ENCODE results near the gene SLC24A2. TPM values are rescaled to one million over a fixed set of nuclear protein-coding genes. Genes with fewer than 3 reads are reported as not detected.

The SLC24A2 gene
- total and polyA plus RNA-seq, 2 donors (not counting 1 experiment from before 2014, with no cell fraction given) = under 0.01 TPM

DNA sequence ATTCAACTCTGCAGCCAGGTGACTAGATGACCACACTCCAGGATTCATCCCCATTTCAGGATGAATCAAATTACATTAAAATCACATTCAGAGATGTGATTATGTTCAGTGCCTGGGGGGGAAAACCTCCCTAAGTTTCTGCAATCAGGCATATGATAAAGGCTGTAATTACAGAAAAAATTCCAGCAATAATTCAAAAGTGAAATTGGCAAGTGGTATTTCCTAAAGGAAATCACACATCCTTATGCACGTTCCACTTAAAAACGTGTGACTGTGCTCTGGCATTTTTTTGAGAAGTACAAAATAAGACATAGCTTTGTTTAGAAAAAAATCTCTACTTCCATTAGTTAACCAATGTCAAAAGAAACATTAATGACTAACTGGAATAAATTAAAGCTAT lies 5.3 kb downstream of the SLC24A2 start:
- no peaks in the 10 kb centered on the region for H3K79me2 ChIP-seq (ENCODE audit: control insufficient read depth, insufficient read depth, low read length)
- H3K9me3 ChIP-seq (ENCODE audit: control insufficient read depth, insufficient read depth, low read depth, low read length) = no peaks in the 10 kb centered on the region
- H4K20me1 ChIP-seq (ENCODE audit: control insufficient read depth, extremely low read depth, insufficient read depth, low read length) = no peaks in the 10 kb centered on the region
- no peak overlapping the region for H2AFZ ChIP-seq (ENCODE audit: low read length)
- no peaks in the 10 kb centered on the region for H3K4me1 ChIP-seq (ENCODE audit: control insufficient read depth, extremely low read depth, insufficient read depth, low read length)
- no peak overlapping the region for H3K27ac ChIP-seq (ENCODE audit: insufficient read depth, low read length)
- TF ChIP-seq EZH2 (IDR thresholded peaks at IDR 0.05; ENCODE audit: low read length, missing control alignments) = no peak
- TF ChIP-seq, protein P1, sequence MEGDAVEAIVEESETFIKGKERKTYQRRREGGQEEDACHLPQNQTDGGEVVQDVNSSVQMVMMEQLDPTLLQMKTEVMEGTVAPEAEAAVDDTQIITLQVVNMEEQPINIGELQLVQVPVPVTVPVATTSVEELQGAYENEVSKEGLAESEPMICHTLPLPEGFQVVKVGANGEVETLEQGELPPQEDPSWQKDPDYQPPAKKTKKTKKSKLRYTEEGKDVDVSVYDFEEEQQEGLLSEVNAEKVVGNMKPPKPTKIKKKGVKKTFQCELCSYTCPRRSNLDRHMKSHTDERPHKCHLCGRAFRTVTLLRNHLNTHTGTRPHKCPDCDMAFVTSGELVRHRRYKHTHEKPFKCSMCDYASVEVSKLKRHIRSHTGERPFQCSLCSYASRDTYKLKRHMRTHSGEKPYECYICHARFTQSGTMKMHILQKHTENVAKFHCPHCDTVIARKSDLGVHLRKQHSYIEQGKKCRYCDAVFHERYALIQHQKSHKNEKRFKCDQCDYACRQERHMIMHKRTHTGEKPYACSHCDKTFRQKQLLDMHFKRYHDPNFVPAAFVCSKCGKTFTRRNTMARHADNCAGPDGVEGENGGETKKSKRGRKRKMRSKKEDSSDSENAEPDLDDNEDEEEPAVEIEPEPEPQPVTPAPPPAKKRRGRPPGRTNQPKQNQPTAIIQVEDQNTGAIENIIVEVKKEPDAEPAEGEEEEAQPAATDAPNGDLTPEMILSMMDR (conservative IDR thresholded peaks at IDR 0.05 in 1 of 2, IDR thresholded peaks at IDR 0.05 in 1 of 2; ENCODE audit: low read depth in 1 of 2, low read length in 2 of 2) = no peak
- H3K4me2 ChIP-seq (ENCODE audit: extremely low read depth, insufficient read depth, low read length) = no peak overlapping the region
- H3K36me3 ChIP-seq (ENCODE audit: control insufficient read depth, insufficient read depth, low read length) = no peaks in the 10 kb centered on the region
- no peaks in the 10 kb centered on the region for H3K27me3 ChIP-seq (ENCODE audit: control insufficient read depth, insufficient read depth, low read length)
- DNase-seq (ENCODE audit: low read depth in 2 of 2) = no peak
- H3K9ac ChIP-seq (ENCODE audit: insufficient read depth, low read length) = no peak overlapping the region
- no peak overlapping the region for H3K4me3 ChIP-seq (replicated peaks in 1 of 4; ENCODE audit: control extremely low read depth in 1 of 4, insufficient read depth in 1 of 4, low read depth in 3 of 4, low read length in 4 of 4)

DNA sequence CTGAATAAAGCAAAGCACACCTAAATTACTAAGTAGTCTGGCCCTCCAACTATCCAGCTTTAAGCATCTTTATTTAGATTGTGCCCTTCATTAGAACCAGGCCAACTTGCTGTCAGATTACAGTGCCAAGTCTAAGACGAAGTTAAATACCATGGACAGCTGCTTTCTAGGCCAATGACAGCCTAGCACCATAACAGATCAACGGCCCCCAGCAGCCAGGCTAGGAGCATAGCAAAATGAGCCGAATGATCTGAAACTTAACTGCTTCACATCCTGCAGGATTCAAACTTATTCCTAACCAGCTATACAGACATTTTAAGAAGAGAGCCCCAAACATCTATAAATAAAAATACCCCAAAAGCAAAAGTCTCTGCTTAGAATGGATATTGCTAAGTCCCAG lies 6.8 kb downstream of the SLC24A2 start:
- Histone ChIP-seq H3K36me3 (ENCODE audit: control insufficient read depth, insufficient read depth, low read length) (no peaks in the 10 kb centered on the region), H3K4me2 (ENCODE audit: extremely low read depth, insufficient read depth, low read length) (no peak overlapping the region), H2AFZ (ENCODE audit: low read length) (no peak overlapping the region), H4K20me1 (ENCODE audit: control insufficient read depth, extremely low read depth, insufficient read depth, low read length) (no peaks in the 10 kb centered on the region), H3K79me2 (ENCODE audit: control insufficient read depth, insufficient read depth, low read length) (no peaks in the 10 kb centered on the region), H3K27me3 (ENCODE audit: control insufficient read depth, insufficient read depth, low read length) (no peaks in the 10 kb centered on the region), H3K9me3 (ENCODE audit: control insufficient read depth, insufficient read depth, low read depth, low read length) (no peaks in the 10 kb centered on the region), H3K27ac (ENCODE audit: insufficient read depth, low read length) (no peak overlapping the region), H3K9ac (ENCODE audit: insufficient read depth, low read length) (no peak overlapping the region), H3K4me3 (replicated peaks in 1 of 4; ENCODE audit: control extremely low read depth in 1 of 4, insufficient read depth in 1 of 4, low read depth in 3 of 4, low read length in 4 of 4) (no peak overlapping the region), H3K4me1 (ENCODE audit: control insufficient read depth, extremely low read depth, insufficient read depth, low read length) (no peaks in the 10 kb centered on the region)
- TF ChIP-seq, protein P1 (conservative IDR thresholded peaks at IDR 0.05 in 1 of 2, IDR thresholded peaks at IDR 0.05 in 1 of 2; ENCODE audit: low read depth in 1 of 2, low read length in 2 of 2) = no peak
- TF ChIP-seq EZH2 (IDR thresholded peaks at IDR 0.05; ENCODE audit: low read length, missing control alignments) = no peak
- peak in 1 of 2 donors; percentile 3 for DNase-seq (ENCODE audit: low read depth in 2 of 2)

DNA sequence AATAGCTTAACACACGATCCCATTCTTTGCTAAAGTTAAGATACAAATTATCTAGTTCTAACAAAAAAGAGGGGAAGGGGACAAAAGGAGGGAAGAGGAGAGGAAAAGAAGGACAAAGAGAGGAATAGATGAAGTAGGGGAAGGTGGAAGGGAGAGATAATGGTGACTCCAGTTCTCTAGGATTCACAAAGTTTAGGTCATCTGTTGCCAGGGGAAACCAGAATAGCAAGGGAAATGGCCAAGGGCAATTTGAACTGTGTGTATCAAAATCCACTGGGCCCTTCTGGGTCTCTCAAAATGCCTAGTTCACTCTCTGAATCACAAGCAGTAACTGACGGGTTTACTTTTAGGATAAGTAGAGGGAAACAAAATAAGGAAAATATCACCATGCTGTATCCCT lies 7.6 kb downstream of the SLC24A2 start:
- Histone ChIP-seq H3K4me2 (ENCODE audit: extremely low read depth, insufficient read depth, low read length) (no peak overlapping the region), H3K4me3 (replicated peaks in 1 of 4; ENCODE audit: control extremely low read depth in 1 of 4, insufficient read depth in 1 of 4, low read depth in 3 of 4, low read length in 4 of 4) (no peak overlapping the region), H4K20me1 (ENCODE audit: control insufficient read depth, extremely low read depth, insufficient read depth, low read length) (no peaks in the 10 kb centered on the region), H2AFZ (ENCODE audit: low read length) (no peak overlapping the region), H3K9ac (ENCODE audit: insufficient read depth, low read length) (no peak overlapping the region), H3K4me1 (ENCODE audit: control insufficient read depth, extremely low read depth, insufficient read depth, low read length) (no peaks in the 10 kb centered on the region), H3K36me3 (ENCODE audit: control insufficient read depth, insufficient read depth, low read length) (no peaks in the 10 kb centered on the region), H3K9me3 (ENCODE audit: control insufficient read depth, insufficient read depth, low read depth, low read length) (no peaks in the 10 kb centered on the region), H3K27ac (ENCODE audit: insufficient read depth, low read length) (no peak overlapping the region), H3K27me3 (ENCODE audit: control insufficient read depth, insufficient read depth, low read length) (no peaks in the 10 kb centered on the region), H3K79me2 (ENCODE audit: control insufficient read depth, insufficient read depth, low read length) (no peaks in the 10 kb centered on the region)
- no peak for DNase-seq (ENCODE audit: low read depth in 2 of 2)
- no peak for TF ChIP-seq EZH2 (IDR thresholded peaks at IDR 0.05; ENCODE audit: low read length, missing control alignments)
- TF ChIP-seq, protein P1 (conservative IDR thresholded peaks at IDR 0.05 in 1 of 2, IDR thresholded peaks at IDR 0.05 in 1 of 2; ENCODE audit: low read depth in 1 of 2, low read length in 2 of 2) = no peak

Data from fibroblast of lung (primary cell).